Testis (tissue), 5 donors: ENCODE data around the gene WDR47. TPM values are rescaled to one million over a fixed set of nuclear protein-coding genes. Genes with fewer than 3 reads are reported as not detected.

Source experiments
- DNase-seq: peaks from one replicate; pipeline ENCODE4 v3.0.0-alpha.2; 2019
- H3K27ac ChIP-seq, 2 donors: fragments of 200-600 bp; sonication (generic); one replicate each; pipeline ENCODE4 v1.5.1; 2019
- H3K27me3 ChIP-seq: fragments of 200-600 bp; sonication (generic); one replicate; pipeline ENCODE4 v1.5.1; 2019
- H3K36me3 ChIP-seq: fragments of 200-600 bp; sonication (generic); one replicate; pipeline ENCODE4 v1.5.1; 2017; ENCODE audit warnings: low read depth; ENCODE audit errors: missing control alignments
- H3K4me1 ChIP-seq: fragments of 200-600 bp; sonication (generic); one replicate; pipeline ENCODE4 v1.5.1; 2019
- H3K4me3 ChIP-seq, 2 donors: fragments of 200-600 bp; sonication (generic); one replicate each; pipeline ENCODE4 v1.5.1; 2017 to 2019
- H3K9me3 ChIP-seq: fragments of 200-600 bp; sonication (generic); one replicate; pipeline ENCODE4 v1.5.1; 2017
- POLR2A ChIP-seq: fragments of 450-650 bp; IDR thresholded peaks from one replicate; pipeline ENCODE4 v1.6.1; 2017; ENCODE audit warnings: antibody characterized with exemption, mild to moderate bottlenecking, moderate library complexity
- WGBS, 2 donors: methylation state at CpG; one replicate each; pipeline ENCODE4 v1.1.5; 2018; 5-methylcytosine and 5-hydroxymethylcytosine counted together
- intact Hi-C: fragments of 100-400 bp; cut with DNase I; formaldehyde crosslinking; loops from one replicate; pipeline ENCODE4 v1.15.1; 2023; ENCODE audit warnings: low total_unique reads
- long read RNA-seq, 2 donors: transcript quantifications; one replicate each; lab custom pipeline, GENCODE V29; 2026
- polyA plus RNA-seq: library from polyadenylated mRNA; stranded (reverse); fragments of 350-450 nt; fragmentation: Illumina TruSeq; extraction: RNeasy Lipid Tissue Mini Kit (QIAGEN cat#74804); gene quantifications from one replicate; pipeline ENCODE4 v1.2.3, GENCODE V29; 2014; ENCODE audit warnings: low read depth, low replicate concordance; ENCODE audit not compliant: insufficient read depth
- total RNA-seq, 2 donors: library from RNA; depleted of rRNA; stranded (reverse); fragments of >200 nt; gene quantifications; one replicate each; pipeline ENCODE4 v1.2.3, GENCODE V29; 2016
- TF ChIP-seq, protein P1 (sequence below), 3 experiments: fragments of 450-650 bp in 2 of 3; fragments of 200-600 bp in 1 of 3; sonication (generic) in 1 of 3; IDR thresholded peaks; one replicate each; pipeline ENCODE4 v1.5.1; 2016 to 2019; ENCODE audit warnings: antibody characterized with exemption in 3 of 3, mild to moderate bottlenecking in 2 of 3, moderate library complexity in 1 of 3

WDR47 gene
- 10 to 100 TPM; 34.7 to 40.4 TPM for total RNA-seq
- 40.5 TPM for polyA plus RNA-seq
- long read RNA-seq, donor 1, full-length matches to known transcripts, result 4 of 16 reads
- long read RNA-seq, donor 1, partial matches to known transcripts, result 12 of 16 reads
- long read RNA-seq, donor 1, other reads (novel, unspliced or antisense), result 0 of 16 reads
- long read RNA-seq, donor 2, full-length matches to known transcripts, result 2 of 2 reads
- long read RNA-seq, donor 2, partial matches to known transcripts, result 0 of 2 reads
- long read RNA-seq, donor 2, other reads (novel, unspliced or antisense), result 0 of 2 reads

DNA sequence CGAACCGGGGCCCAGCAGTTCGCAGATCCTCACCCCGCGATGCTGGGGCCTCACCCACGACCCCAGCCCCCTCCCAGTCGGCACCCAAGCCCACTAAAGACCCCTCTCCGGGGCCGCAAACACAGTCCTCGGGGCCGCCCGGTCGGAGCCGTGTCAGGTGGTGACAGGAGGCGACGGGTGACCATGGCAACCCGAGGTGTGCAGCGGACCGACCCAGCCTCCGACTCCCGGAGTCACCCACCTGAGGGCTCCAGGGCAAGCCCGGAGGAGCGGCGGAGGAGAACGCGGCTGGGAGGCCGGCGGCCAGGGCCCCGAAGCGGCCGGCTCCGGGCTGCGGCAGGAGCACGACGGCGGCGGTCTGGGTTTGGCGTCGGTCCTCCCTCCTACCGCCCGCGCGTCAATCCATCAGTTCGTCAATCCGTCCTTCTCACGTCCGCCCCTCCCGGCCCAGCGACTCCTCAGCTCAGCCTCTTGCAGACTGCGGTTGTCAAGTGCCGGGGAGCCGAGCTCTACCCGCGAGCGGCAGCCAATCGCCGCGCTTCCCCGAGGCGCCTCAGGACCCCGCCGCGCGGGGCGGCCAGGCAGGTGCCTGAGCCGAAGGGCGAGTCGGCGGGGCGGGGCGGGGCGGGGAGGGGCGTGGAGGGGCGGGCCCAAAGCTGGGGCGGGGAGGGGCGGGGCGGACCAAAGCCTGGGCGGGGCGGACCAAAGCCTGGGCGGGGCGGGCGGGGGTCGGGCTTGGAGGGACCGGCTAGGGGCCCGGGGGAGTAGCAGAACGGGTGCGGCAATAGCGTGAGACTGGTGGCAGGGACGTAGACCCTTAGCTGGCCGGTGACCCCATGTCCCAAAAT is at the start of gene WDR47:
Gene WDR47, minus strand, starts transcription at position 482 of the 848 bp plus-strand sequence. CDS start 18,590 bp downstream, outside the sequence.
- no peaks in the 10 kb centered on the region for H3K4me1 ChIP-seq
- intact Hi-C loops, result no loop called here
- WGBS, 2 donors, result 0% methylated on average over 6 to 65 of the region's 90 CpGs
- H3K27me3 ChIP-seq, result no peaks in the 10 kb centered on the region
- TF ChIP-seq, protein P1, sequence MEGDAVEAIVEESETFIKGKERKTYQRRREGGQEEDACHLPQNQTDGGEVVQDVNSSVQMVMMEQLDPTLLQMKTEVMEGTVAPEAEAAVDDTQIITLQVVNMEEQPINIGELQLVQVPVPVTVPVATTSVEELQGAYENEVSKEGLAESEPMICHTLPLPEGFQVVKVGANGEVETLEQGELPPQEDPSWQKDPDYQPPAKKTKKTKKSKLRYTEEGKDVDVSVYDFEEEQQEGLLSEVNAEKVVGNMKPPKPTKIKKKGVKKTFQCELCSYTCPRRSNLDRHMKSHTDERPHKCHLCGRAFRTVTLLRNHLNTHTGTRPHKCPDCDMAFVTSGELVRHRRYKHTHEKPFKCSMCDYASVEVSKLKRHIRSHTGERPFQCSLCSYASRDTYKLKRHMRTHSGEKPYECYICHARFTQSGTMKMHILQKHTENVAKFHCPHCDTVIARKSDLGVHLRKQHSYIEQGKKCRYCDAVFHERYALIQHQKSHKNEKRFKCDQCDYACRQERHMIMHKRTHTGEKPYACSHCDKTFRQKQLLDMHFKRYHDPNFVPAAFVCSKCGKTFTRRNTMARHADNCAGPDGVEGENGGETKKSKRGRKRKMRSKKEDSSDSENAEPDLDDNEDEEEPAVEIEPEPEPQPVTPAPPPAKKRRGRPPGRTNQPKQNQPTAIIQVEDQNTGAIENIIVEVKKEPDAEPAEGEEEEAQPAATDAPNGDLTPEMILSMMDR (IDR thresholded peaks at IDR 0.05), result no peak
- TF ChIP-seq POLR2A, result peak; percentile 66
- no peaks in the 10 kb centered on the region for H3K9me3 ChIP-seq
- H3K4me3 ChIP-seq, result peak within 1 kb of the TSS; percentile 91 to 99
- peak within 1 kb of the TSS; percentile 74 to 82 for H3K27ac ChIP-seq
- H3K36me3 ChIP-seq, result no peaks in the 10 kb centered on the region
- DNase-seq, result peak; percentile 97

GRCh38 chr1:109091078-109091838 is 49.4 kb upstream of the WDR47 start:
- H3K36me3 ChIP-seq, result no peaks in the 10 kb centered on the region
- peak overlapping the region; percentile 82 to 84 for H3K4me3 ChIP-seq
- H3K4me1 ChIP-seq, result peaks cover 14% of the 10 kb centered on the region
- H3K9me3 ChIP-seq, result no peaks in the 10 kb centered on the region
- intact Hi-C loops, result no loop called here
- WGBS, 2 donors, result 2 to 3% methylated on average over 13 of the region's 13 CpGs
- H3K27me3 ChIP-seq, result no peaks in the 10 kb centered on the region
- DNase-seq, result no peak
- peak overlapping the region; percentile 96 to 98 for H3K27ac ChIP-seq
- TF ChIP-seq POLR2A, result no peak
- TF ChIP-seq, protein P1 (IDR thresholded peaks at IDR 0.05), result no peak

DNA sequence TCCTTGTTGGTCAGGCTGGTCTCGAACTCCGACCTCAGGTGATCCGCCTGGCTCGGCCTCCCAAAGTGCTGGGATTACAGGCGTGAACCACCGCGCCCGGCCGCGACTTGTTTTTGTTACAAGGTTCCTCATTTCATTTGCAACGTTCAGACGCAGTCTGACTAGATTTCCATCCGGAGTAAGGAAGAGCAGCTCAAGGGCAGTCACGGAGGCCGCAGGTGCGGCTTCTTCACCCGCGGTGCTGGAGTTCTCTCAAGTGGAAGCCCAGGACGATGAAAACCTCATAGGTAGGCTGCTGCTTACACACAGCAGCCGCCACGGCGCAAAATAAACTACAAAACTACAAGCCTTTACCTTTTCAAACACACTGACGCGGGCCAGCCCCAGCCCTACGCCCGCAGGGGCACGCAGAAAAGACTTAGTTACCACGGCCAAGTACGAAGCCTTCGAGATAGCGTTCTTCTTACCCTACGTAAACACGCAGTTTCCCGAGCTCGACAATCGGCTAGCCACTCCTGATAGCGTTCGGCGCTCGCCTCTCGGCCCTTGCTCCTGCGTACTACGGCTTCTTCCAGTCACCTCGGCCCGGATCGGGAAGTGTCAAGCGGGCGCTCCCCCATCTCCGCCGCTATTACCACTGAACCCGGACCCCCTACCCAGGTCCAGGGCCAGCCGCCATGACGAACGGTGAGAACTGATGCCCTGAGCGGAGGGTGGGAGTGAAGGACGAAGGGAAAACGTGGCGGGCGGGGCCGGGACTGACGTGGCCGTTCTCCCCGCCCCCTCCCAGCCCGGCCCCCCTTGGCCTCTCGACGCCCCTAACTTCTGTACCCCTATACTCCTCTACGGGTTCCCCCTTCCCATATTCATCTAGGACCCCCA is 48.5 kb upstream of the WDR47 start, which contains the start of gene TMEM167B:
Gene TMEM167B, plus strand, starts transcription at position 569 of the 882 bp plus-strand sequence. Its CDS starts 109 bp downstream, at position 678.
- H3K36me3 ChIP-seq, result no peaks in the 10 kb centered on the region
- H3K4me1 ChIP-seq, result peaks cover 14% of the 10 kb centered on the region
- no peaks in the 10 kb centered on the region for H3K9me3 ChIP-seq
- no peaks in the 10 kb centered on the region for H3K27me3 ChIP-seq
- peak within 1 kb of the TSS; percentile 82 to 84 for H3K4me3 ChIP-seq
- intact Hi-C loops, result no loop called here
- H3K27ac ChIP-seq, result peak within 1 kb of the TSS; percentile 96 to 98
- 3 to 6% methylated on average over 55 to 67 of the region's 67 CpGs for WGBS, 2 donors
- DNase-seq, result peak; percentile 97
- TF ChIP-seq, protein P1 (IDR thresholded peaks at IDR 0.05), result no peak
- TF ChIP-seq POLR2A, result no peak
